GM21367 (cell line): ENCODE measurements around the gene PTCH1.

Source experiments
- ATAC-seq: cut with Tn5 transposase; IDR thresholded peaks from one replicate; pipeline ENCODE4 v1.9.1; 2021; ENCODE audit not compliant: unreplicated experiment

The PTCH1 gene

GRCh38 chr9:95409650-95410426, 106.9 kb downstream of the PTCH1 start:
- no peak for ATAC-seq

DNA sequence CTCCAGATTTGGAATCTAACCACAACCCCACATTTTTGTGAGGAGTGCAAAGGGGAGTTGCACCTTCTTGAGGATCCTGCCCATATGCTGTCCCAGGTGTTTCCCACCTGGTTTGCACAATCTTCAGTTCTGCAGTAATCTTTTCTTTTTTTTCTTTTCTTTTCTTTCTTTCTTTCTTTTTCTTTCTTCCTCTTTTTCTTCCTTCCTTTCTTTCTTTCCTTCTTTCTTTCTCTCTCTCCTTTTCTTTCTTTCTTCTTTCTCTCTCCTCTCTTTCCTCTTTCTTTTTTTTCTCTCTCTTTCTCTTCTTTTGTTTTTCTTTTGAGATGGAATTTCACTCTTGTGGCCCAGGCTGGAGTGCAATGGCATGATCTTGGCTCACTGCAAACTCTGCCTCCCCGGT, 109.2 kb downstream of the PTCH1 start:
- no peak for ATAC-seq

DNA sequence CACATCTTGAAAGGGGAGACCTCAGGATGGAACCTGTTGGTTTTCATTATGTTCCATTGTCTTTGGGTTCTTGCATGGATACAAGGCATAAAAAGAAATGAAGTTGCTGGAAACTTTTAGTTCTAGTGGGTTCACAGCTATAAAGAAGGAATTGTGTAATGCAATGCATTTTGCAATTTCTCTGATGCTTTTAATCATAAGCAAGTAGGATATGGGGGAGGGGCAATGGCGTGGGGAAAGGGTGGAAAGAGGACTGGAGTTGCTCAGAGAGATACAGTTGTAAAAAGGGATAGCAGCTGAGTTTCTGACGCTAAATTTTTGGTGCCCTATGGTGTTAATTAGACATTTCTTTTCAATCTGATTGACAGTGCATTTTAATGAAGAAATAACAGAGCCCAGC, 110.7 kb downstream of the PTCH1 start:
- ATAC-seq: no peak

- ATAC-seq: no peak
Observed at GRCh38 chr9:95399261-95399660, 117.5 kb downstream of the PTCH1 start.
